Gastrocnemius medialis (tissue), 4 donors: ENCODE results near the gene MGST3. TPM values are rescaled to one million over a fixed set of nuclear protein-coding genes. Genes with fewer than 3 reads are reported as not detected.

Experiments
- ATAC-seq, 2 donors: fragments of 150-250 bp; one replicate each; pipeline ENCODE4 v1.9.1; 2016
- DNase-seq, 2 donors: peaks; one replicate each; pipeline ENCODE4 v3.0.0-alpha.2; 2019
- H3K27ac ChIP-seq, 4 donors: fragments of 200-600 bp; sonication (generic); 1 replicate in 1 of 4; 2 replicates in 3 of 4; pipeline ENCODE4 v1.5.1; 2016 to 2018; ENCODE audit warnings: mild to moderate bottlenecking in 2 of 4, moderate library complexity in 1 of 4
- H3K27me3 ChIP-seq, 3 donors: fragments of 200-600 bp; sonication (generic) in 2 of 3; 1 replicate in 1 of 3; 2 replicates in 2 of 3; pipeline versions ENCODE4 v1.5.1 to v1.6.0; 2016 to 2019; ENCODE audit warnings: mild to moderate bottlenecking in 1 of 3, moderate library complexity in 1 of 3
- H3K36me3 ChIP-seq, 2 donors: fragments of 200-600 bp; sonication (generic) in 1 of 2; one replicate each; pipeline ENCODE4 v1.5.1; 2017 to 2018
- H3K4me1 ChIP-seq, 2 donors: fragments of 200-600 bp; sonication (generic) in 1 of 2; one replicate each; pipeline ENCODE4 v1.5.1; 2016 to 2017; ENCODE audit warnings: mild to moderate bottlenecking in 2 of 2
- H3K4me3 ChIP-seq, 4 donors: fragments of 200-600 bp; sonication (generic) in 3 of 4; 1 replicate in 1 of 4; 2 replicates in 3 of 4; pipeline ENCODE4 v1.5.1; 2016 to 2019; ENCODE audit warnings: mild to moderate bottlenecking in 2 of 4
- H3K9me3 ChIP-seq, 3 donors: fragments of 200-600 bp; sonication (generic) in 2 of 3; 1 replicate in 1 of 3; 2 replicates in 2 of 3; pipeline ENCODE4 v1.5.1; 2016 to 2019
- CTCF ChIP-seq, 5 experiments: fragments of 450-650 bp in 3 of 5; fragments of 200-600 bp in 2 of 5; sonication (generic) in 2 of 5; IDR thresholded peaks in 4 of 5; conservative IDR thresholded peaks in 1 of 5; 1 replicate in 4 of 5; 2 replicates in 1 of 5; pipeline ENCODE4 v1.5.1; 2016 to 2019; ENCODE audit warnings: antibody characterized with exemption in 5 of 5, mild to moderate bottlenecking in 3 of 5, moderate library complexity in 3 of 5
- POLR2A ChIP-seq, 2 donors: fragments of 450-650 bp; IDR thresholded peaks; one replicate each; pipeline ENCODE4 v1.6.1; 2017; ENCODE audit warnings: antibody characterized with exemption in 2 of 2, mild to moderate bottlenecking in 2 of 2, moderate library complexity in 2 of 2
- in situ Hi-C, 4 donors: fragments of 200-750 bp; cut with MboI; loops; one replicate each; pipeline versions ENCODE4 v1.15.0 to v1.8.0; 2017; ENCODE audit warnings: low sequenced_read_pairs in 4 of 4
- intact Hi-C: fragments of 100-400 bp; cut with DNase I; formaldehyde crosslinking; loops from one replicate; pipeline ENCODE4 v1.15.1; 2023; ENCODE audit warnings: low total_unique reads
- total RNA-seq, 4 donors: library from RNA; depleted of rRNA; stranded (reverse); fragments of >200 nt; gene quantifications; one replicate each; pipeline versions ENCODE4 v1.1.0 to v1.2.3, GENCODE V29; 2016

Gene MGST3
- total RNA-seq, 4 donors from 2014 or later = 101 to 275 (median 202) TPM

- TF ChIP-seq CTCF (IDR thresholded peaks at IDR 0.05 in 4 of 5, conservative IDR thresholded peaks at IDR 0.05 in 1 of 5) (no peak), POLR2A (IDR thresholded peaks at IDR 0.05) (peak in 1 of 2 donors; percentile 21)
- Histone ChIP-seq H3K27ac (peak overlapping the region; percentile 91 to 100 (median 94)), H3K9me3 (no peaks in the 10 kb centered on the region), H3K4me1 (peaks cover 47% of the 10 kb centered on the region in 2 donors), H3K27me3 (no peaks in the 10 kb centered on the region), H3K36me3 (peaks cover 0 to 6% of the 10 kb centered on the region in 2 donors), H3K4me3 (peak overlapping the region; percentile 64 to 95 (median 76))
- peak; percentile 65 to 66 for ATAC-seq
- DNase-seq = peak; percentile 48 to 66
- in situ Hi-C loops = loop anchor here in 2 of 4 donors (10.0 to 25.0 kb wide), 2 partner anchors 63 to 531 kb away; partner anchors contain the start of genes ALDH9A1 (in 1 of the 2) and FAM78B (in 1 of the 2)
- intact Hi-C loops = loop anchor here (1.0 to 5.0 kb wide), 3 partner anchors 67 to 536 kb away; partner anchors contain the start of genes ALDH9A1, FAM78B and TMCO1
Measured at GRCh38 chr1:165631342-165632151, 513 bp downstream of the MGST3 start.

GRCh38 chr1:165632152-165632469 lies 1.1 kb downstream of the MGST3 start:
- intact Hi-C loops = loop anchor here (5.0 kb wide), 1 partner anchor 535 kb away; the partner anchor contains the start of gene FAM78B
- peak; percentile 7 to 21 for ATAC-seq

GRCh38 chr1:165632491-165632890 lies 1.5 kb downstream of the MGST3 start:
- TF ChIP-seq POLR2A (IDR thresholded peaks at IDR 0.05) (no peak), CTCF (IDR thresholded peaks at IDR 0.05 in 4 of 5, conservative IDR thresholded peaks at IDR 0.05 in 1 of 5) (no peak)
- no peaks in the 10 kb centered on the region for H3K9me3 ChIP-seq
- H3K36me3 ChIP-seq = peaks cover 0 to 6% of the 10 kb centered on the region in 2 donors
- intact Hi-C loops = loop anchor here (5.0 kb wide), 1 partner anchor 535 kb away; the partner anchor contains the start of gene FAM78B
- H3K4me1 ChIP-seq = peaks cover 56% of the 10 kb centered on the region in 2 donors
- in situ Hi-C loops = loop anchor here in 2 of 4 donors (10.0 to 25.0 kb wide), 2 partner anchors 62 to 530 kb away; partner anchors contain the start of genes ALDH9A1 (in 1 of the 2) and FAM78B (in 1 of the 2)
- H3K27ac ChIP-seq = peak overlapping the region; percentile 91 to 100 (median 94)
- DNase-seq = no peak
- ATAC-seq = peak; percentile 52
- peak overlapping the region; percentile 64 to 95 (median 76) for H3K4me3 ChIP-seq
- no peaks in the 10 kb centered on the region for H3K27me3 ChIP-seq

More at GRCh38 chr1:165632152-165632469, 1.1 kb downstream of the MGST3 start:
- peak overlapping the region; percentile 64 to 95 (median 76) for H3K4me3 ChIP-seq
- DNase-seq = no peak
- H3K9me3 ChIP-seq = no peaks in the 10 kb centered on the region
- TF ChIP-seq CTCF (IDR thresholded peaks at IDR 0.05 in 4 of 5, conservative IDR thresholded peaks at IDR 0.05 in 1 of 5) (no peak), POLR2A (IDR thresholded peaks at IDR 0.05) (no peak)
- peaks cover 52 to 53% of the 10 kb centered on the region in 2 donors for H3K4me1 ChIP-seq
- H3K27ac ChIP-seq = peak overlapping the region; percentile 91 to 100 (median 94)
- H3K27me3 ChIP-seq = no peaks in the 10 kb centered on the region
- peaks cover 0 to 6% of the 10 kb centered on the region in 2 donors for H3K36me3 ChIP-seq
- in situ Hi-C loops = loop anchor here in 2 of 4 donors (10.0 to 25.0 kb wide), 2 partner anchors 63 to 530 kb away; partner anchors contain the start of genes ALDH9A1 (in 1 of the 2) and FAM78B (in 1 of the 2)

- no peaks in the 10 kb centered on the region for H3K9me3 ChIP-seq
- in situ Hi-C loops (loop anchor here in 2 of 4 donors (10.0 to 25.0 kb wide), 2 partner anchors 61 to 529 kb away; partner anchors contain the start of genes ALDH9A1 (in 1 of the 2) and FAM78B (in 1 of the 2)), intact Hi-C loops (loop anchor here (5.0 kb wide), 1 partner anchor 534 kb away; the partner anchor contains the start of gene FAM78B)
- no peak for DNase-seq
- peaks cover 0 to 6% of the 10 kb centered on the region in 2 donors for H3K36me3 ChIP-seq
- TF ChIP-seq CTCF (IDR thresholded peaks at IDR 0.05 in 4 of 5, conservative IDR thresholded peaks at IDR 0.05 in 1 of 5) = no peak
- TF ChIP-seq POLR2A (IDR thresholded peaks at IDR 0.05) = no peak
- H3K27ac ChIP-seq = peak overlapping the region; percentile 91 to 100 (median 94)
- no peaks in the 10 kb centered on the region for H3K27me3 ChIP-seq
- H3K4me1 ChIP-seq = peaks cover 66 to 67% of the 10 kb centered on the region in 2 donors
- H3K4me3 ChIP-seq = peak overlapping the region in 2 of 4 donors; percentile 64 to 95
- no peak for ATAC-seq
Measured at GRCh38 chr1:165633614-165634013, 2.6 kb downstream of the MGST3 start.
